ENCODE results near the gene ERH. TPM values are rescaled to one million over a fixed set of nuclear protein-coding genes. Genes with fewer than 3 reads are reported as not detected.
"Not testable (repeated sequence)": the region's sequence is repeated elsewhere in the genome, so short reads cannot be mapped to it uniquely, and the experiment has no call there.

Gene ERH
- 65.0 and 150 TPM in 2 replicates for total RNA-seq

DNA sequence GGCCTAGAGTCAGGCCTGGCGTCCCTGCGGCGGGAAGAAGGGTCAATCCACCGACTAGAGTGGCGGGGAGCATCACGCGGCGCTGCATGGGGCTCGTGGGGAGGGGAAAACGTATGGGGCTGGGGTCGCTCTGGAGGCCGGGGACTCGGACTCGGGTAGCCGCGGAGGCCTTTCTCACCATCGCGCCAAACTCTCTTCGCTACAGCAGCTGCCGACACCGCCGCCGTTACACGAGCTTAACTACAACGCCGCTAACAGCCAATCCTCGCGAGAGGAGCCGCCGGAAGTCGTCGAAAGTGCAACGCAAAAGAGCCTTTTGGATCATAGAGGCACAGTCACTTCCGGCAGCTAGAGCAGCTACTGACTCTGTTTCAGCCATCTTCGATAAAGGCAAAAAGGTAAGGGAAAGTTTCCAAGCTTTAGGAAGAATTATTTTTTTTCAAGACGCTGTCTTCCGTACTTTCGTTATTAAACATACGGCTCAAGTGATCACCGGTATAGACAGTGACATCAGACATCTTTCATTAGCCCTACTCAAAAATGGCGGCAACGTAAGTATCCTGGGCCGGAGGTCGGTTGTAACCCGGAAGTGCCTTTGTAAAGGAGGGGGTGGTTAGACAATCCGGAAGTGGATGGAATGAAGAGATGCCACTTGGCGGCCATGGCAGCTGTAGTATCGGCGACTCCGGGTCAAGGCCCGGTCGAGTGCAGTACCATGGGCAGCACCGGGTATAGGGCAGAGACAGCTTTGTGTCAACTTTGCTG is at the start of gene ERH, which contains the start of gene SLC39A9:
ERH (minus strand) TSS at position 247 of the 765 bp plus-strand sequence; CDS start at position 181, 66 bp downstream.
SLC39A9 (plus strand) TSS at position 640 of the 765 bp plus-strand sequence. CDS start 678 bp downstream, outside the sequence.
- DNase-seq (ENCODE audit: low read depth): peak; percentile 95

DNA sequence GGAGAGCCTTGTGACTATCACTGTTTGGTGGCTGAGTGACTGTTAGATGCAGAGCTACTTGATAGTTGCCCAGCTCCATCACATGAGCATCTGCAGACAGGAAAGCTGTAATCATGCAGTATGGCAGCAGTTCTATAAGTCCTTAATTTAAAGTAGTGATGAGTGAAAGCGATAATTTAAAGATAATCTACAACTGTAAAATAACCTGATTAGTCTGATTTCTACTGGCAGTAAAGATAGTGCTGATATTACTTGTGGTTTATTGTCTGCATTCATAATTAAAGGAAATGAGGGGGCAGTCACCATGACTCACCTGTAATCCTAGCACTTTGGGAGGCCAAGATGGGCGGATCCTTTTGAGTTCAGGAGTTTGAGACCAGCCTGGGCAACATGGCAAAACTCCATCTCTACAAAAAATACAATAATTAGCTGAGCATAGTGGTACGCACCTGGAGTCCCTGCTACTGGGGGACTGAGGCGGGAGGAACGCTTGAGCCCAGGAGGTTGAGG is 45.3 kb upstream of the ERH start:
- DNase-seq (ENCODE audit: low read depth): no peak

DNA sequence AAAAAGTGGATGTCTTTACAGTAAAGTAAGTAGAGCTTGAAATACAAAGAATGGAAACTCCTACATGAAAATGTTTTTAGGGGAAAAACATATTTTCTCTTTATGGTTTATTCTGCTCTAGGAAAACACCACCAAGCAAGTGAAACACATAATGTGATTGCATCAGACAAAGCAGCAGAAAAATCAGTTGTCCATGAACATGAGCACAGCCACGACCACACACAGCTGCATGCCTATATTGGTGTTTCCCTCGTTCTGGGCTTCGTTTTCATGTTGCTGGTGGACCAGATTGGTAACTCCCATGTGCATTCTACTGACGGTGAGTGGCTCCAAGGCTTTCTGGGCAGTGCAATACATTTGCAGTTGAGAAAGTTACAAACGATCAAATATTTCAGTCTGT is 43.8 kb upstream of the ERH start:
- DNase-seq (ENCODE audit: low read depth): peak; percentile 54

DNA sequence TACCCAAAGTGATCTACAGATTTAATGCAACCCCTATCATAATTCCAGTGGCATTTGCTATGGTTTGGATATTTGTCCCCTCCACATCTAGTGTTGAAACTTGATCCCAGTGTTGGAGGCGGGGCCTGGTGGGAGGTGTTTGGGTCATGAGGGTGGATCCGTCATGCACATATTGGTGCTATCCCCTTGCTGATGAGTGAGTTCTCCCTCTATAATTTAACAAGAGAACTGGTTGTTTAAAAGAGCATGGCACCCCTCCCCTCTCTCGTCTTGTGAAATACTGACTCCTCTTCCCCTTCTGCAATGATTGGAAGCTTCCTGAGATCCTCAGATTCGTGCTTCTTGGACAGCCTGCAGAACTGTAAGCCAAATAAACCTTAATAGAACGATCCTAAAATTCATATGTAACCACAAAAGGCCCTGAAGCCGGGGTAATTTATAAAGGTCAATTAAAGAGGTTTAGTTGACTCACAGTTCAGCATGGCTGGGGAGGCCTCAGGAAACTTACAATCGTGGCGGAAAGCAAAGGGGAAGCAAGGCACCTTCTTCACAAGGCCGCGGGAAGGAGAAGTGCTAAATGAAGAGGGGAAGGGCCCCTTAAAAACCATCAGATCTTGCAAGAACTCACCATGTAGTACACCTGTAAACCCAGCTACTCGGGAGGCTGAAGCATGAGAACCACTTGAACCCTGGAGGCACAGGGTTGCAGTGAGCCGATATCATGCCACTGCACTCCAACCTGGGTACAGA is 41.6 kb upstream of the ERH start:
- DNase-seq (ENCODE audit: low read depth): no peak

DNA sequence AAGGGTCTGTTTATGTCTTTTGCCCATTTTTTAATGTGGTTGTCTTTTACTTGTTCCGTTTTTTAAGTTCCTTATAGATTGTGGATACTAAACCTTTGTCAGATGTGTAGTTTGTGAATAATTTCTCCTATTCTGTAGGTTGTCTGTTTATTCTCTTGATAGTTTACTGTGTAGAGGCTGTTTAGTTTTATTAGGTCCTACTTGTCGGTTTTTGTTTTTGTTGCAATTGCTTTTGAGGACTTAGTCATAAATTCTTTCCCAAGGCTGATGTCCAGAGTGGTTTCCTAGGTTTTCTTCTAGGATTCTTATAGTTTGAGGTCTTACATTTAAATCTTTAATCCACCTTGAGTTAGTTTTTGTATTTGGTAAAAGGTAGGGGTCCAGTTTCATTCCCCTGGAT is 34.3 kb upstream of the ERH start:
- DNase-seq (ENCODE audit: low read depth): no peak

DNA sequence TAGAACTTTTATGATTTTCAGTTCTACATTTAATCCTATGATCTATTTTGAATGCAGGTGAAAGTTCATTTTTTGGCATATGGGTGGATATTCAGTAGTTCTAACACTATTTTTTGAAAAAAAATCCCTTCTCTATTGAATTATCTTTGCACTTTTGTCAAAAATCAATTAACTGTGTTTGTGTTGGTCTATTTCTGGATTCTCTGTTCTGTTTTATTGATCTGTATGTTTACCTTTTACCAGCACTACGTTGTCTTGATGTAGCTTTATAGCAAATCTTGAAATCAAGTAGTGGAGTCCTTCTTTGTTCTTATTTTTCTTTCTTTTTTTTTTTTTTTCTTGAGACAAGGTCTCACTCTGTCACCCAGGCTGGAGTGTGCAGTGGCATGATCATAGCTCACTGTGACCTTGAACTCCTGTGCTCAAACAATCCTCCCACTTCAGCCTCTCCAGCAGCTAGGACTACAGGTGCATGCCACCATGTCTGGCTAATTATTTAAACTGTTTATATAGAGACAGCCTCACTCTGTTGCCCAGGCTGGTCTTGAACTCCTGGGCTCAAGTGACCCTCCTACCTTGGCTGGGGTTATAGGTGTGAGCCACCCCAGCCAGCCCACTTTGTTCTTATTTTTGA is 32.3 kb upstream of the ERH start:
- no peak for DNase-seq (ENCODE audit: low read depth)

DNA sequence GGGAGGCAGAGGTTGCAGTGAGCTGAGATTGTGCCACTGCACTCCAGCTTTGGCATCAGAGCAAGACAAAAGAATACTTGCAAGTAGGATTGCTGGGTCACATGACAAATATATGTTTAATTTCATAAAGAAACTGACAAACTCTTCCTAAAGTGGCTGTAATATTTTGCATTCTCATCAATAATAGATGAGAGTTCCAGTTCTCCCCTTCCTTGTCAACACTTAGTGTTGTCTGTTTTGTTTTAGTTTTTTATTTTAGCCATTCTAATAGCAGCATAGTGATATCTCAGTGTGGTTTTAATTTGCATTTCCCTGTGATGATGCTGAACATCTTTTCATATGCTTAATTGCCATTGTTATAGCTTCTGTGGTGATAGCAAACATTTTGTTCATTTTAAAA is 31.5 kb upstream of the ERH start:
- DNase-seq (ENCODE audit: low read depth): no peak

DNA sequence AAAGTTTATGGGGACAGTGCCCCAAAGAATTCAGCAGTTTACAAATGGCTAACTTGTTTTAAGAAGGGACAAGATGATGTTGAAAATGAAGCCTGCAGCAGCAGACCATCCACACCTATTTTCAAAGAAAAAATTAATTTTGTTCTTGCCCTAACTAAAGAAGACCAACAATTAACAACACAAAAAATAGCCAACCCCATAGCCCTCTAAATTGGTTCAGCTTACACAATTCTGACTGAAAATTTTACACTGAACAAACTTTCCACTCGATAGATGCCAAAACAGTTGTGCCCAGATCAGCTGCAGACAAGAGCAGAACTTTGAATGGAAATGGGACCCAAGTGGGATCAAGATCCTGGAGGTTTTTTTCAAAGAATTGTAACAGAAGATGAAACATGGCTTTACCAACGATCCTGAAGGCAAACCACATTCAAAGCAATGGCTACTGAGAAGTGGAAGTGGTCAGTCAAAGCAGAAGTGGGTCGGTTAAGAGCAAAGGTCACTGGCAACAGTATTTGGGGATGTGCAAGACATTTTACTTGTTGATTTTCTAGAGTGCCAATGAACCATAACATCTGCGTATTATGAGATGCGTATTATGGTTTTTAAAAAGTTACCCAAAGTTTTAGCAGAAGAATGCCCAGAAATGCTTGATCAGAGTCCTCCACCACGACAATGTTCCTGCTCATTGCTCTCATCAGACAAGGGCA is 30.3 kb upstream of the ERH start:
- DNase-seq (ENCODE audit: low read depth): no peak

DNA sequence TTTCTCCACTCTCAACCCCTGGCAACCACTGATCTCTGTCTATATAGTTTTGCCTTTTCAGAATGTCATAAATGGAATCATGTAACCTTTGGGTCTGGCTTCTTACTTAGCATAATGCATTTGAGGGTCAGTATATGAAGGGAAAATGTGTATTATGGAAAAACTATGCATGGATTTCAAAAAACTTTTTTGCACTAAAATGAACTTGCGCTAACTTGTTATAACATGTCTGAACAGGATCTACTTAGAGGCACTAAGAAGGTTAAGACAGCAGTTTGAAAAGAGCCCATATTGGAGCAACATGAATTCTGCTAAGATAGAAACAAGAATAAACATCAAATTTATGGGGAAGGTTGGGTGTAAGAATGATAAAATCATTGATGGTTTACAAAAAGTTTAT is 29.5 kb upstream of the ERH start:
- no peak for DNase-seq (ENCODE audit: low read depth)

DNA sequence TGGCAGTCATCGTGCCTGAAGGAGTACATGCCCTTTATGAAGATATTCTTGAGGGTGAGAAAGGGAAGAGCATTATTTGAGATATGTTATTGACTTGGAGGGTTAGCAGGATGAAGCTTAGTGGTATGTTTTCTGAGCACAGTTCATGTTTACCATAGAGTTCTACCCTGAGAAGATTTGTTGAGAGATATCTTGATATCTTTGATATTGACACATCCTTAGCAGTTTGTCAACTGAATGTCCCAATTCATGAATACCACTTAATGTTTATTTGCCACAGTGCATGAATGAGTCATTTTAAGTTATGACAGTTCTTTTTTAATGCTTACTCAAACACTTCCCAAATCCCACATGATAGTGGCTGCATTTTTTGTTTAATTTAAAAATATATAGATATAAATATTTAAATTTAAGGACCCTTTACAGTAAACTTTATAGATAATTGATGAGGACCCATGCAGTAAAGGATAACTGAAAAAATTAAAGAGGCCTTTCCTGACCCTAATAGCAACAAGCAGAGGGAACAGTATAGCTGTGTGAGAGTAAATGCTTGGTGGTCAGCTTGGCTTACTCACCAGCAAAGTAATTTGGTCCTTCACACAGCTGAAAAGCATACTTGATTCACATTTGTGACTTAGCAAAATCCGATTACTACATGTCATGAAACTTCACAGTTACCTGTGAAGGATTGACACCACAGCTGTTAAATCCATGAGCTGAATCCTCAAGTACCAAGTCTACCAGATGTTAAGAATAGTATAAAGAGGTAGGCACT is 26.2 kb upstream of the ERH start:
- no peak for DNase-seq (ENCODE audit: low read depth)

DNA sequence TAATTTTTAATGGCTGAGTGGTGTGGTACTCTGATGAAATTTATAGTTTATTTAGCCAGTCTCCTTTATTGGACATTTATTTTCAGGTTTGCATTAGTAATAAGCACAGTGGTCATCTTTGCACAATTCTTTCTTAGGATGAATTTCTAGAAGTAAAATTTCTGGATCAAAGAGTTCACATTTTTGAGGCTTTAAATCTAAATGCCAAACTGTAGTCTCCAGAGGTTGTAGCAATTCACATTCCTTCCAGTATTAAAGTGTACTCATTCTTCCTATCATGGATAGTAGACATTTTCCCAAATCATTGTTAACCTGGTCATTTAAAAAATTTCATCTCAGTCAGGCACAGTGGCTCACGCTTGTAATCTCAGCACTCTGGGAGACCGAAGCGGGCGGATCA is 25.2 kb upstream of the ERH start:
- DNase-seq (ENCODE audit: low read depth): no peak

DNA sequence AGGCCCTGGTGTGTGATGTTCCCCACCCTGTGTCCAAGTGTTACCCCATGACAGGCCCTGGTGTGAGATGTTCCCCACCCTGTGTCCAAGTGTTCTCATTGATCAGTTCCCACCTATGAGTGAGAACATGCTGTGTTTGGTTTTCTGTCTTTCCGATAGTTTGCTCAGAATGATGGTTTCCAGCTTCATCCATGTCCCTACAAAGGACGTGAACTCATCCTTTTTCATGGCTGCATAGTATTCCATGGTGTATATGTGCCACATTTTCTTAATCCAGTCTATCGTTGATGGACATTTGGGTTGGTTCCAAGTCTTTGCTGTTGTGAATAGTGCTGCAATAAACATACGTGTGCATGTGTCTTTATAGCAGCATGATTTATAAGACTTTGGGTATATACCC is 18.0 kb upstream of the ERH start:
- DNase-seq (ENCODE audit: low read depth): not testable (repeated sequence)

DNA sequence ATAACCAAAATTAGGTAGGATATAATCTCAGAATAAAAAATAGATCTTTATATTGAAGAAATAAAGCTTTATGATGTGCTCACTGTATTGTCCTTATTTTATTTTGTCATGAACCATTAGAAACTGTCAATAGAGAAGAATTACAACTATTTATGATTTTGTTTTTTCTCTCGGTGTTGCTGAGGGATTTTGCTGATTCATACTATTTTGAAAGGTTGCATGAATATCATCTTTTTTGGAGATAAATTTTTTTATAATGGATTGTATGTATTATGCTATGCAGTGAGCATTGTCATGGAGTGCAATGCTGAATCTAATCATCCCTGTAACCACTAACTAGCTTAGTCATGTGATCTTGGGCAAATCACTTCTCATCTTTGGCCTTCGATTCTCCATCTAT is 15.4 kb upstream of the ERH start:
- DNase-seq (ENCODE audit: low read depth): no peak

DNA sequence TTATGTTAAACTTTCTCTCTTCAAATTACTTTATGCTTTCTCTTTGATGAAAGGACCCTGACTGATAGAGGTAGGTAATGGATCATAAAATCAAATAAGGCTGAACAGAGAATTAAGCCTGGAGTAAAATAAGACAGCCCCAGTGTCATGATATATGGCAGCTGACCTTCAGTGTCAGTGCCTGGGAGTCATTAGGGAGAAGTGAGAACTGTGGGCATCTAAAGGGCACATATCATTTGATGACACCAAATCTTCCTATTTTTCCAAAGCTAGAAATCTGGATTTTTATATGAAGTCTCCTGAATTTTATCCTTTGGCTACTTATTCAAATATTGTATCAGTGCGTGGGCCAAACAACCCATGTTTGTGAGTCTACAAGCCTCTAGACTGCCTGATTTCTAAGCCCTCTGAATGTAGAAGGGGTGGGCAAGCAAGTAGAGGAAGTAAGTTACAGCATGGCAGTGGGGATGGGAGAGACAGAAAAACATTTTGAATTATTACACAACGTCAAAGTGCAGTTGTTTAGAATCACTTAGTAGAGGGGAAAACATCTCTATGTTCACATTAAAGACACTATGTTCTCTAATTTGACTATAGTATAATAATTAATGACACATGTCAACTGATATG is 10.3 kb upstream of the ERH start:
- no peak for DNase-seq (ENCODE audit: low read depth)

DNA sequence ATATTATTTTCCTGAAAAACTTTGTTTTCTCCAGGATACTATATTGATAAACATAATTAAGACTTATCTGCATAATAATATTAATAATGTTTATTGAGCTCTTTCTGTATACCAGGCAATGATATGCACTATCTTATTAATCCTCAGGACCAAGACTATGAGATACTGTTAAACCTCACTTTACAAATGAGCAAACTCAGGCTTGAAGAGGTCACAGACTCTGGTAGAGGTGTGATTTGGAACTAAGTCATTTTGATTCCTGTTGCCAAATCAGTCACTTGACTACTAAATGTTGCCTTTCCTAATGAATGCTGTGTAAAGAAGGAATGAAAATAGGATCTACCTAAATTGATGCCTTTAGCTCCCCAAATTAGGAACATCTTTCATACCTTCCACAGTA is 7.7 kb upstream of the ERH start:
- no peak for DNase-seq (ENCODE audit: low read depth)

DNA sequence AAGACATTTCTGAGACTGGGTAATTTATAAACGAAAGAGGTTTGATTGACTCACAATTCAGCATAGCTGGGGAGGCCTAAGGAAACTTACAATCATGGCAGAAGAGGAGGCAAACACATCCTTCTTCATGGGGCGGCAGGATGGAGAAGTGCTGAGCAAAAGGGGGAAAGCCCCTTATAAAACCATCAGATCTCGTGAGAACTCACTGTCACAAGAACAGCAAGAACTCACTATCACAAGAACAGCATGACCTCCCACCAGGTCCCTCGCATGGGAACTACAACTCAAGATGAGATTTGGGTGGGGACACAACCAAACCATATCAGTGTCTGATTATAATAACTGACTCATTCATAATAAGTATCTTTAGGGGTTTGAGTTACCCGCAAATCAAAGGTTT is 6.8 kb upstream of the ERH start:
- no peak for DNase-seq (ENCODE audit: low read depth)

DNA sequence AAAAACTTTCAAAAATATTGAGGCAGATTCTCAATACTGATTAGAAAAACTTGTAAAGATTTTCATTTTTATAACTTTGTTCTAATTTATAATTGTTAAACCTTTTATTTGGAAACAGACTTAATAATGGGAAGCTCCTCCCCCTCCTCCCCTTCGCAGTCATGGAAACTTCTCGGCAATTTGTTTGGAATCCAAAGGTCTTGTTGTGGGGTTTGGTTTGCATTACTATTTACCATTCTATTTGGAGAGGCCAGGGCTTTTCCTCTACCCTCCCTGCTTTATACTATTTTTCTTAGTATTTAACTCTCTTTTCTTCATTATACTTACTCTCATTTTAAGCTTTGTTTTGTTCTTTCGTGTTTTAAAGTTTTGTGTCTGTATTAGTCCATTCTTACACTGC is 6.4 kb upstream of the ERH start:
- no peak for DNase-seq (ENCODE audit: low read depth)

DNA sequence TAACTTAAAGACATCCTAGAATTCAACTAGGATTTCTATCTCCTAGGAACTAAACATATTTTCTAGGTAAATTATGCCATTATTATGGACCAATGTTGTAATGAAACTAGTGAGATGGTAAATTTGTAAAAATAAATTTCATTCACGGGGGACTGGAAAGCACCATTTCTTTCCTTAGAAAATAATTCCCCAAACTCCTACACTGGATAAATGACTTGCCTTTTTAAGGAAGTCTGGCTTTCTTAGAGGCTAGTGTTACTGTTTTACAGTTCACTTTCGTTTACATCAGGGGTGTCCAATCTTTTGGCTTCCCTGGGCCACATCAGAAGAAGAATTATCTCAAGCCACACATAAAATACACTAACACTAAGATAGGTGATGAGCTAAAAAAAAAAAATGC is 3.7 kb upstream of the ERH start:
- no peak for DNase-seq (ENCODE audit: low read depth)

DNA sequence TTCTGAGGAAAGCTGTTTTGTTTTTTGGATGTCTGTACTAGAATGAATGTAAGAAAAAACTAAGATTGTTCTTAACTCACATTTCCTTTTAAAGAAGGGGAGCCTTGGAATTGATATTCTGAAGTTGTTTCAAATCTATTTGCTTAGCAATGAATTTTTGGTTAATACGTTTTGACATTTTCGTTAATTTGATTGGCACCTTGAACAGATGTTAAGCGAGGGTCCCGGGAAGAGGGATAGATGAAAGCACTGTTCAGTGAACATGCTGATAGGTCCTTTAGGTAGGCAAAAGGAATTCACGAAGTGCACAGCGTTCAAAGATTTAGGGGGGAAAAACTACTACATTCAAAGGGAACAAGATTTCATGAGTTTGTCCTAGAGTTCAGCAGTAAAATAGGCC is 2.1 kb upstream of the ERH start:
- no peak for DNase-seq (ENCODE audit: low read depth)

DNA sequence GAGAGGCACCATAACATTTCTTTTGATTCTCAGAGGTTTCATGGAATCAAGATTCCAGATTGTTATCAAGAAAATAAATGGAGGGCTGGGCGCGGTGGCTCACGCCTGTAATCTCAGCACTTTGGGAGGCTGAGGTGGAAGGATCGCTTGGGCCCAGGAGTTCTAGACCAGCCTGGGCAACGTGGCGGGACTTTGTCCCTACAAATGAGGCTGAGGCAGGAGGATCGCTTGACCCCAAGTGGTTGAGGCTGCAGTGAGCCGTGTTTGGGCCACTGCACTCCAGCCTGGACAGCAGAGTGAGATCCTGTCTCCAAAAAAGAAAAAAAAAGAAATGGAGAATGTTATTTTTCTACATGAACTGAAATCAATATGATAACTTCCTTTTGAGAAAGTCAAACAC is 1.7 kb upstream of the ERH start:
- DNase-seq (ENCODE audit: low read depth): no peak

DNA sequence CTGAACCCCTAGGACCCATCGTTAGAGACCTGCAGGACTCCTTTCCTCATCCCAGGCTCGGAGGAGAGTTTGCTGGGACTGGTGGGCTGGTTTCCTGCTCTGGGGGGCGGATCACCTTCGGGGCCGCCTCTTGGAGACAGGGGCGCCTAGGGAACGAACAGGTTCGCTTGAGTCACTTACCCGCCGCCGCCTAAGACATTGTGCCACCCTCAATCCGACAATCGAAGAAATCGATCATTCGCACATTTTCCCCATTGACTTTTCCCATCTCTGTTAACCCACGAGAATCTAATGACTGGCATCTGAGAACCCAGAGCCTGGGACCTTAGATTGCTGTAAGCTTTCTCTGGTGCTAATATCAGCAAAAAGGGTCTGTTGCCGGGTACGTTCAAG is 715 bp upstream of the ERH start:
- DNase-seq (ENCODE audit: low read depth): no peak
